Subcutaneous abdominal adipose tissue (tissue), 5 donors: ENCODE data around the gene ZMYND8.
"Not testable (repeated sequence)": the region's sequence is repeated elsewhere in the genome, so short reads cannot be mapped to it uniquely, and the experiment has no call there.

Experiments used
- H3K27ac ChIP-seq: one replicate; pipeline ENCODE4 v1.7.0; 2013; ENCODE audit warnings: low read depth, mild to moderate bottlenecking, inconsistent platforms, low read length, moderate library complexity
- H3K27me3 ChIP-seq, 5 donors: one replicate each; pipeline ENCODE4 v1.7.0; 2013; ENCODE audit warnings: low read length in 5 of 5, inconsistent platforms in 1 of 5; ENCODE audit not compliant: control insufficient read depth in 5 of 5, insufficient read depth in 4 of 5
- H3K36me3 ChIP-seq, 5 donors: one replicate each; pipeline ENCODE4 v1.7.0; 2013; ENCODE audit warnings: low read length in 5 of 5; ENCODE audit not compliant: control insufficient read depth in 5 of 5, insufficient read depth in 5 of 5
- H3K4me1 ChIP-seq, 5 donors: one replicate each; pipeline ENCODE4 v1.7.0; 2013; ENCODE audit warnings: low read length in 5 of 5, mild to moderate bottlenecking in 3 of 5, moderate library complexity in 1 of 5; ENCODE audit not compliant: control insufficient read depth in 5 of 5, insufficient read depth in 5 of 5
- H3K4me3 ChIP-seq, 5 donors: one replicate each; pipeline ENCODE4 v1.7.0; 2013; ENCODE audit warnings: low read length in 5 of 5, low read depth in 1 of 5
- H3K9ac ChIP-seq, 5 donors: one replicate each; pipeline ENCODE4 v1.7.0; 2013; ENCODE audit warnings: low read length in 5 of 5, mild to moderate bottlenecking in 4 of 5, moderate library complexity in 3 of 5
- H3K9me3 ChIP-seq, 5 donors: one replicate each; pipeline ENCODE4 v1.7.0; 2013; ENCODE audit warnings: low read length in 5 of 5; ENCODE audit not compliant: control insufficient read depth in 5 of 5
- donor health status: healthy.
- donor health status: healthy.
- donor health status: healthy.
- donor health status: healthy.
- donor health status: healthy.

Gene ZMYND8

GRCh38 chr20:47212606-47213207 is 143.8 kb downstream of the ZMYND8 start:
- Histone ChIP-seq H3K4me1 (peaks cover 0 to 3% (median 0%) of the 10 kb centered on the region in 5 donors), H3K9me3 (no peaks in the 10 kb centered on the region), H3K27ac (no peak overlapping the region), H3K9ac (no peak overlapping the region), H3K36me3 (peaks cover 23 to 90% (median 74%) of the 10 kb centered on the region in 5 donors), H3K27me3 (no peaks in the 10 kb centered on the region), H3K4me3 (no peak overlapping the region)

GRCh38 chr20:47211036-47211435 is 145.5 kb downstream of the ZMYND8 start:
- Histone ChIP-seq H3K27me3 (no peaks in the 10 kb centered on the region), H3K27ac (no peak overlapping the region), H3K36me3 (peaks cover 17 to 78% (median 65%) of the 10 kb centered on the region in 5 donors), H3K4me3 (no peak overlapping the region), H3K9me3 (no peaks in the 10 kb centered on the region), H3K9ac (no peak overlapping the region), H3K4me1 (peaks cover 0 to 3% (median 0%) of the 10 kb centered on the region in 5 donors)

- Histone ChIP-seq H3K9ac (no peak overlapping the region), H3K9me3 (no peaks in the 10 kb centered on the region), H3K27me3 (no peaks in the 10 kb centered on the region), H3K27ac (no peak overlapping the region), H3K36me3 (peaks cover 17 to 72% (median 60%) of the 10 kb centered on the region in 5 donors), H3K4me3 (no peak overlapping the region), H3K4me1 (peaks cover 0 to 4% (median 2%) of the 10 kb centered on the region in 5 donors)
Measured at GRCh38 chr20:47210470-47210869, 146.0 kb downstream of the ZMYND8 start.

- Histone ChIP-seq H3K27me3 (no peaks in the 10 kb centered on the region), H3K9ac (no peak overlapping the region), H3K27ac (no peak overlapping the region), H3K36me3 (peaks cover 17 to 69% (median 57%) of the 10 kb centered on the region in 5 donors), H3K4me3 (no peak overlapping the region), H3K4me1 (peaks cover 0 to 6% (median 4%) of the 10 kb centered on the region in 5 donors), H3K9me3 (no peaks in the 10 kb centered on the region)
Measured at GRCh38 chr20:47209982-47210381, 146.5 kb downstream of the ZMYND8 start.

GRCh38 chr20:47208534-47209174 is 147.8 kb downstream of the ZMYND8 start:
- Histone ChIP-seq H3K27me3 (no peaks in the 10 kb centered on the region), H3K9ac (no peak overlapping the region), H3K9me3 (no peaks in the 10 kb centered on the region), H3K4me1 (peaks cover 0 to 6% (median 4%) of the 10 kb centered on the region in 5 donors), H3K4me3 (no peak overlapping the region), H3K27ac (no peak overlapping the region), H3K36me3 (peaks cover 13 to 57% (median 49%) of the 10 kb centered on the region in 5 donors)

GRCh38 chr20:47206962-47207641 is 149.4 kb downstream of the ZMYND8 start:
- Histone ChIP-seq H3K36me3 (peaks cover 8 to 41% (median 36%) of the 10 kb centered on the region in 5 donors), H3K27me3 (no peaks in the 10 kb centered on the region), H3K4me3 (no peak overlapping the region), H3K9me3 (no peaks in the 10 kb centered on the region), H3K27ac (no peak overlapping the region), H3K9ac (no peak overlapping the region), H3K4me1 (peaks cover 0 to 6% (median 4%) of the 10 kb centered on the region in 5 donors)

GRCh38 chr20:47206552-47206951 is 149.9 kb downstream of the ZMYND8 start:
- H3K27ac ChIP-seq, H3K27me3 ChIP-seq, H3K9me3 ChIP-seq, H3K4me1 ChIP-seq, H3K9ac ChIP-seq, H3K4me3 ChIP-seq: not testable (repeated sequence)
- peaks cover 8 to 36% (median 31%) of the 10 kb centered on the region in 5 donors for H3K36me3 ChIP-seq

GRCh38 chr20:47205577-47206123 is 150.8 kb downstream of the ZMYND8 start:
- Histone ChIP-seq H3K9ac (peak overlapping the region in 1 of 5 donors; percentile 30), H3K9me3 (no peaks in the 10 kb centered on the region), H3K36me3 (peaks cover 8 to 27% (median 22%) of the 10 kb centered on the region in 5 donors), H3K27me3 (no peaks in the 10 kb centered on the region), H3K27ac (no peak overlapping the region), H3K4me1 (peaks cover 0 to 6% (median 4%) of the 10 kb centered on the region in 5 donors), H3K4me3 (no peak overlapping the region)

GRCh38 chr20:47204850-47205122 is 151.7 kb downstream of the ZMYND8 start:
- not testable (repeated sequence) for H3K9ac ChIP-seq, H3K27ac ChIP-seq, H3K4me1 ChIP-seq

More at GRCh38 chr20:47204850-47205122, 151.7 kb downstream of the ZMYND8 start:
- not testable (repeated sequence) for H3K4me3 ChIP-seq, H3K27me3 ChIP-seq, H3K9me3 ChIP-seq
- peaks cover 6 to 18% (median 14%) of the 10 kb centered on the region in 5 donors for H3K36me3 ChIP-seq
